ENCODE results near the gene HSDL1.

The HSDL1 gene

DNA sequence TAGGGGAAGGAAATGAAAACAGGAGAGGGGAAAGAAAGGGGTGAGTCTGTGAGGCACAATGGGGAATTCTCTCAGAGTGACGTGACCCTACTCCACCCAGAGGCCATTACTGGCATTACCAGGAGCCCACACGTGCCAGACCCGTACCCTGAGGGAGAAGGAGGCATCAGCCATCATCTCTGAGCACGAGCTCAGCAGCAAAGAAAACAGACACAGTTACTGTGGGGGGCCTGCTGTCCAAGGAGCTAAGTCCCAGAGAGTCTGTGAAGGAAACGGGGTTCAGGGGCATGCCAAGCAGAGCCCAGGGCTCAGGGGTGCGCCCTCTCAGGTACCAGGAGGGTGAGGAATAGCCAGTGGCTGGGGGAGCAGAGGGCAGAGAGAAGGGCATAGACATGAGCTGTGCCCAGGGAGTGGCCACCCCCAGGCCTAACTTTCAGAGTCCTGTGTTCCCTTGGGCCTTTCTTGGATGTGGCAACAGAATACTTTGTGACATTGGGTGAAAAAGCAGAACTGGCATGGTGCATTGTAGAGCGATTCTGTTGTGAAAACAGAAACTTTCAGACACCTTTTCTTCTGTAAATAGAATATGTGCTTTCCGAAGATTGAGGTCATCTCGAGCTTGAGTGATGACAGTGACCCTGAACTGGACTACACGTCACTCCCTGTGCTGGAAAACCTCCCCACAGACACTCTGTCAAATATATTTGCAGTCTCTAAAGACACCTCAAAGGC is 30.5 kb upstream of the HSDL1 start:
- peak; percentile 60 for DNase-seq

DNA sequence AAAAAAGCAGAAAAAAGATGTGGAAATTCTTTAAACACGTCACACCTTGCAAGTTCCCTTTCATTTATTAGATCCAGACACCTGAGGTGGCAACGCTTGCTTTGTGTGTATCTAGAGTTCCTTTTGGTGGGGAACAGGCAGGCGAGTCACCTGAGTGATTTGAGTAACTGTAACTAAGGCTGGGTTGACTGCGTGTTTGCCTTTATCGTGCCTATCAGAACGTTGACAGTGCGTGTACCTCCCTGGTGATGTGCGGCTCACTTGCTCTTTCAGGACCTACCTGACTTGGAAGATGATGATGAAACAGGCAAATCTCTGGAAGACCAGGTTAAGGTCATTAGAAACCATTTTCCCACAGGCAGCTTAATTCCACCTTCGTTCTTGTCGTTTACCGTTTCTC is 29.4 kb upstream of the HSDL1 start:
- no peak for DNase-seq

GRCh38 chr16:84169765-84170310 is 24.9 kb upstream of the HSDL1 start:
- DNase-seq = no peak

GRCh38 chr16:84166796-84167695 is 22.1 kb upstream of the HSDL1 start:
- DNase-seq = no peak

DNA sequence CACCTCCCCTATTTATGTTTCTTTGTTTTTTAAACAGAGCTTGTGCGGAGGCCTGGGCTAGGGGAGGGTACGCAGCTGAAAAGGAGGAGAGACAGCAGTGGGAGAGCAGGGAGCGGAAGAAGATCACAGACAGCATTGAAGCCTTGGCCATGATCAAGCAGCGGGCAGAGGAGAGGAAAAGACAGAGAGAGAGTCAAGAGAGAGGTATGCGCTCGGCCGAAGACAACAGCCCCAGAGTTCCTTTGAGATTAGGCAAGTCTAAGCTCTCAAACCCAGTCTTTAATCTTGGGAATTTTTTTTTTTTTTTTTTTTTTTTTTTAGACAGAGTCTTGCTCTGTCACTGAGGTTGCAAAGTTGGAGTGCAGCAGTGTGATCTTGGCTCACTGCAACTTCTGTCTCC is 20.8 kb upstream of the HSDL1 start:
- no peak for DNase-seq

DNA sequence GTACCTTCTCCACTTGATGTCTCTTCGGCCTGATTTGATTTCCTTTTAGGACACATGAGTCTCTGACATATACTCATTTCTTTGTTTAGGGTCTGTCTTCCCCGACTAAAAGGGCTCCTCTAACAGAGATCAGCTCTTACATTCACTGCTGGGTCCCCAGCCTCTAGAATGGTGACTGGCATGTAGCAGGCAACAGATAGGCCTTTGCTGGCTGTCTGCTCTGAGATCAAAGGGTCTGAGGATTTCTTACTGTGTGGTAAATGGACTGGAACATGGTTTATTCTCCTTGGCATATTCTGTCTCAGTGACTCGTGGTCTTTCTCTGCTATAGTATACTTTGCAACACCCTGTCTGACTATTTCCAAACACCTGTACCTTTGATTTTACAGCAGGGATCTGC is 16.8 kb upstream of the HSDL1 start:
- DNase-seq = no peak

DNA sequence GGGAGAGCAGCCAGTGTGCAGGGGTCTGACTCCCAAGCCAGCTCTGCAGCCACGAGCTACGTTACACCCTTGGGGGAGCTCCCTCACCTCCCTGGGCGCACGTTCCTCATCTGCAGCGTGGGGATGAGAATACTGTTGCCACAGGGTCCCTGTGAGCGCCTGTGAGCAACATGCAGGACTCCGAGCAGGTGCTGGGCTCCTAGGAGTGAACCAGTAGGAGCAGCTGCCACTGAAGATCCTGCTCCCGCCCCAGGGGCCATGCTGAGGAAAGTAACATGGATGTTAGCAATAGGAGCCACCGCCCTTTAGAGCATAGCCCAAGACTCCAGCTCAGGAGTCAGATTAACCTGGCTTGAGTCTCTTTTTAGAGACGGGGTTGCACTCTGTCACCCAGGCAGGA is 16.1 kb upstream of the HSDL1 start:
- no peak for DNase-seq

- DNase-seq = no peak
Observed at GRCh38 chr16:84159800-84160199, 14.8 kb upstream of the HSDL1 start.

DNA sequence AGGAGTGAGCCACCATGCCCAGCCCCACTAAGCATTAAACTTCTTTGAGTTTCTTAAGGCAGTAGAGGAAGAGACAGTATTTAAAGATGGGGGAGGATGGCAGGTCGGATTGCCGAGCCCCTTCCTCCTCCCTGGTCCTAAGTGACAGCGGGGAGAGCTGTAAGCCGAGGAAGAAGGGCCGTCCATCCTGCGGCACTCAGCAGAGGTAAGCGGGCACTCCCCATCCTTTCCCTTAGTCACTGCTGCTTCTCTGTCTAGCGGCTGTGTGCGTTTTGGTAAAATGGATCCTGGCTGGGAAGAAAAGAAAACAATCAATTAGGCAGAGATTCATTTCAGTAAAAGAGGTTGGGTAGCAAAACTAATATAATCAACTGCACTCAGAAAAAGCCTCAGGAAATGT is 14.0 kb upstream of the HSDL1 start:
- DNase-seq = no peak

DNA sequence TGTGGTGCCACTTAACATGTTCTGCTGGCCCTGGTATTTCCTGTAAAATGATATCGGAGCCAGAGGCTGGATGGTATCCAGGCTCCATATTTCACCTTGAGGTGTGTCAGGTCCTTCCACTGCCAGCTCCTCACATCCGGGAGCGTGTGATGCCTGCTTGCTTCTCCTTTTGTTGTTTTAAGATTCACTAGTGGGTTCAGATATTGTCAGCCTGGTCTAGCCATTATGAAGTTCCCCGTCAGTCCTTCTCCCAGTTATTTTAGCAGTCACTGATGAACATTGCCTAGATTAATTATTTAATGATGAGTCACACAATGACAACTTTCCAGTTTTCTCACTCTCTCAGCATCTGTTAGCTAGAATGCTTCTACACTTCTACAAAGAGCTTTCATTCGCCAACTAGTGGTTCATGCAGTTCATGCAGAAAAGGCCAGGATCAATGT is 11.4 kb upstream of the HSDL1 start:
- DNase-seq = no peak

DNA sequence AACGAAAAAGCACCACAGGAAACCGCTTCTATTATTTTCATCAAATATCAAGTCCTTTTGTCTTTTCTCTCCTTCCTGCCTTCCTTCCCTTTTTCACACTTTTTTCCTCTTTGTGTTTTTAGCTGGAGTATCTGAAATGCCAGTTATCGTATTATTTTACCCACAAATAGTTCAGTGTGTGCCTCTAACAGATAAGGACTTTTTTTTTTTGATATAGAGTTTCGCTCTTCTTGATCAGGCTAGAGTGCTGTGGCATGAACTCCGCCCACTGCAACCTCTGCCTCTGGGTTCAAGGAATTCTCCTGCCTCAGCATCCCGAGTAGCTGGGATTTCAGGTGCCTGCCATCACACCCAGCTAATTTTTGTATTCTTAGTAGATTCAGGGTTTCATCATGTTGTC is 10.8 kb upstream of the HSDL1 start:
- no peak for DNase-seq

GRCh38 chr16:84155226-84155625 is 10.2 kb upstream of the HSDL1 start:
- no peak for DNase-seq

GRCh38 chr16:84153660-84154214 is 8.8 kb upstream of the HSDL1 start:
- no peak for DNase-seq

- DNase-seq = no peak
Observed at GRCh38 chr16:84150926-84151325, 5.9 kb upstream of the HSDL1 start.

DNA sequence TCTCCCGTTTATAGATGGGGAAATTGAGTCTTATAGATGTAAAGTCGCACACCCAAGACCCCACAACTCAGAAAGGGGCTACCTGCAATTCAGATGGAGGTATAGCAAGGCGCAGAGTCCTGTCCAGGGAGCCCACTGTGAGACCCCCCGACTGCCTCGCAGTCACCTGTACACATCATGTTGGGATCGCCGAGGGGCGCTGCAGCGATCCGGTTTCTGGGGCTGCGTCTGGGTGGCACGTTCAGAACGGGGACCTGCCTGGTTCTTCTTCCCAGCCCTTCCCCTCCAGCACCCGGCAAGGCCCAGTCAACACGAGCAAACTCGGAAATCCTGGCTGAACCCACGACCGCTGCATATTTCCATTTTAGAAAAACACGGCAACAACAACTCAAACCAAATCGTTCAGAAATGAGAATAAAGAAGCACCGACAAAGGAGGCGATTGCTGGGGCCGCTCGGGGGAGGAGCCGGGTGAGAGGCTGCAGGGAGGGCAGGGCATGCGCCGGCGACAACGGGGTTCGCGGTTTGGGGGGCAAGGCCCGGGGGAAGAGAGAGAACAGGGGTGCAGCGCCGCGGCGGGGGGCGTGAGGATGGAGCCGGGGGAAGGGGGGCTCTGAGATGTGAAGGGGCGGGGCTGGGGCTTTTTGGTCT is 643 bp downstream of the HSDL1 start:
- peak; percentile 53 for DNase-seq

- no peak for DNase-seq
Observed at GRCh38 chr16:84143784-84144199, 1.2 kb downstream of the HSDL1 start.

- no peak for DNase-seq
Observed at GRCh38 chr16:84143081-84143480, 1.9 kb downstream of the HSDL1 start.

GRCh38 chr16:84141143-84141670 is 3.8 kb downstream of the HSDL1 start:
- no peak for DNase-seq

- DNase-seq = no peak
Observed at GRCh38 chr16:84139628-84140258, 5.2 kb downstream of the HSDL1 start.

- DNase-seq = no peak
Observed at GRCh38 chr16:84138824-84139627, 6.0 kb downstream of the HSDL1 start.

GRCh38 chr16:84138500-84138823 is 6.5 kb downstream of the HSDL1 start:
- no peak for DNase-seq

Measured in activated T-cell treated with anti-CD3 and anti-CD28 coated beads, Interleukin-2, amount 50 U/mL, for 1 hour (primary cell).